GM18870 (cell line): ENCODE measurements around the gene GNG4.
"Not testable (repeated sequence)": the region's sequence is repeated elsewhere in the genome, so short reads cannot be mapped to it uniquely, and the experiment has no call there.

Experiments used
- ATAC-seq: cut with Tn5 transposase; IDR thresholded peaks from one replicate; pipeline ENCODE4 v1.9.1; 2021; ENCODE audit warnings: moderate library complexity; ENCODE audit not compliant: unreplicated experiment

Gene GNG4

GRCh38 chr1:235628316-235629005 is 21.1 kb downstream of the GNG4 start:
- no peak for ATAC-seq

- ATAC-seq, result no peak
Measured at GRCh38 chr1:235625831-235626230, 23.8 kb downstream of the GNG4 start.

- no peak for ATAC-seq
Measured at GRCh38 chr1:235625340-235625739, 24.2 kb downstream of the GNG4 start.

GRCh38 chr1:235624721-235625333 is 24.8 kb downstream of the GNG4 start:
- no peak for ATAC-seq

GRCh38 chr1:235622936-235623779 is 26.4 kb downstream of the GNG4 start:
- no peak for ATAC-seq

- ATAC-seq, result not testable (repeated sequence)
Measured at GRCh38 chr1:235619149-235619548, 30.4 kb downstream of the GNG4 start.

- ATAC-seq, result no peak
Measured at GRCh38 chr1:235617808-235618207, 31.8 kb downstream of the GNG4 start.

GRCh38 chr1:235617140-235617539 is 32.4 kb downstream of the GNG4 start:
- ATAC-seq, result no peak

- ATAC-seq, result no peak
Measured at GRCh38 chr1:235614442-235614954, 35.1 kb downstream of the GNG4 start.

GRCh38 chr1:235613602-235614001 is 36.0 kb downstream of the GNG4 start:
- no peak for ATAC-seq

GRCh38 chr1:235612761-235613160 is 36.8 kb downstream of the GNG4 start:
- no peak for ATAC-seq

GRCh38 chr1:235610157-235610556 is 39.4 kb downstream of the GNG4 start:
- no peak for ATAC-seq

- ATAC-seq, result no peak
Measured at GRCh38 chr1:235608278-235608677, 41.3 kb downstream of the GNG4 start.

GRCh38 chr1:235607284-235607683 is 42.3 kb downstream of the GNG4 start:
- no peak for ATAC-seq

- ATAC-seq, result no peak
Measured at GRCh38 chr1:235601104-235601503, 48.5 kb downstream of the GNG4 start.

- no peak for ATAC-seq
Measured at GRCh38 chr1:235599536-235599935, 50.0 kb downstream of the GNG4 start.

GRCh38 chr1:235597867-235598553 is 51.6 kb downstream of the GNG4 start:
- ATAC-seq, result no peak

- ATAC-seq, result no peak
Measured at GRCh38 chr1:235595079-235595478, 54.5 kb downstream of the GNG4 start.

- ATAC-seq, result not testable (repeated sequence)
Measured at GRCh38 chr1:235594281-235594895, 55.2 kb downstream of the GNG4 start.

GRCh38 chr1:235588916-235589515 is 60.6 kb downstream of the GNG4 start:
- no peak for ATAC-seq
